Hepatic stellate cell (primary cell): ENCODE data around the gene SLC6A20.

Experiments
- DNase-seq: peaks from one replicate; pipeline ENCODE4 v3.0.0; 2011; ENCODE audit warnings: low spot score

Gene SLC6A20

DNA sequence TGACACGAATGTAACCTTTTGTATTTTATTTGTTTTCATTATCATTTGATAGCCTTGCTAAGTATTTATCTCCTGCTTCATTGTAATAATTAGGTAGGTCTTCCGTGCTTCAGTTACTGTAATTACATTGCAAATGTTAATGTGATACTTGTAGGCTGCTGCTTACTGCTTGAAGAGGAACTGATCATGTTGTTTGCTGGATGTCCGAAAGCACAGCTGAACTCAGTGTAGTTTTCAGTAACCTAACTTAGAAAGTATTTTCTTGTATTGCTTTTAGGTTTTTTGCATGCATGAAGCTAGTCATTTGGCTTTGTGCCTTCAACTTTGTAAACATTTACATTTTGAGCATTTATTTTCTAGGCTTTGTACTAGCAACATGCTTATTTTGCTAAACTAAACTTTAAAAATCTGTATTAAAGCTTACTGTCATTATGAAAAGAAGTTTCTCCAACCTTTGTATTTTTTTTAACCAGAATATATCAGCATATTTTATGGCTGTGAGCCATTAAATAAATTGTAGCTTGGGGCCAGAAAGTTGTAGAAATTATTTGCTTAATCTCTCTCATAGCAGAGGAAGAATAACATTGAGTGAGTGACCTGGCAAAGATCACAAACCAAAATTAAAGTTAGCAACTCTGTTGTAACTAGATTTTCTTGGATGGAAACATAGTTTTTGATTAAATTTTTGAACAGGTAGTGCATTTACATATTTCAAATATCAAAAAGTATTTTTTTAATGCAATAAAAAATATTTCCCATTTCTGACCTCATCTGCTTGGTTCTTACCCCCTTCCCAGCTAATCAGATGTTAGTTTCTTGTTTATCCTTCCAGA is 76.5 kb downstream of the SLC6A20 start:
- DNase-seq = no peak

DNA sequence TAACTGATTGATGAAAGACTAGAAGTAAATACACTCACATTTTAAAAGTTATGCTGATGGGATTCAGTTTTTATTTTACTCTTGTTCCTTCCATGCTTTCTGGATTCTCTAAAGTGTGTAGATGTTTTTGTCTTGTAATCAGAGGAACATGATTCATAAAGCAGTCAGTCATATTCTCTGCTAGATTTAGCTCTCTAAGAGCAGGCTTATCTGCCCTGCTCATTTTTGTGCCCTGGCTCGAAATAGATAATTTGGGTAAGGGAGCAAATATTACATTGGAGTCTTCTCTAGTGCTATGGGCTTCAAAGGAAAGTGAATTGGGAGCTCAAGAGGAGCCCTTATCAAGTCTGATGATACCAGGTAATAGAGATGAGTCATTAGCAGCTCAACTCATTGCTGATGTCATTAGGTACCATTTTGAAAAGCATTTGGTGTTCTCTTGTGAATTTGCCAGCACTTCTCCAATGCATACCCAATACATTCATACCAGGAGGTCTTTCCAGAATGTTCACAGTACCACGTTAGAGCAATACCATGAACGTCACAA is 79.5 kb downstream of the SLC6A20 start:
- no peak for DNase-seq

DNA sequence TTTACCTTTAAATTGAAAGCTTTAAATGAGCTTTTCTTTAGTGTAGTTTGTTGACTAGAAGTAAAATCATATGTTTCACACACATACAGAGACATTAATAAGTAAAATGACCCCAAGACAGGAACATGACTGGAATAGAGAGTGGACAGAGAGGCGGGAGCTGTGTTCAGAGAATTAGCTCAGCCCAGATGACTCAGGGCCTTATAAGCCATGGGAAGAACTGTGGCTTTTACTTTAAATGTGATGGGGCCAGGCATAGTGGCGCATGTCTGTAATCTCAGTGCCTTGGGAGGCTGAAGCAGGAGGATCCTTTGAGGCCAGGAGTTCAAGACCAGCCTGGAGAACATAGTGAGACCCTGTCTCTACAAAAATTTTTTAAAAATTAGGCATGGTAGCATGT is 80.4 kb downstream of the SLC6A20 start:
- DNase-seq = no peak

DNA sequence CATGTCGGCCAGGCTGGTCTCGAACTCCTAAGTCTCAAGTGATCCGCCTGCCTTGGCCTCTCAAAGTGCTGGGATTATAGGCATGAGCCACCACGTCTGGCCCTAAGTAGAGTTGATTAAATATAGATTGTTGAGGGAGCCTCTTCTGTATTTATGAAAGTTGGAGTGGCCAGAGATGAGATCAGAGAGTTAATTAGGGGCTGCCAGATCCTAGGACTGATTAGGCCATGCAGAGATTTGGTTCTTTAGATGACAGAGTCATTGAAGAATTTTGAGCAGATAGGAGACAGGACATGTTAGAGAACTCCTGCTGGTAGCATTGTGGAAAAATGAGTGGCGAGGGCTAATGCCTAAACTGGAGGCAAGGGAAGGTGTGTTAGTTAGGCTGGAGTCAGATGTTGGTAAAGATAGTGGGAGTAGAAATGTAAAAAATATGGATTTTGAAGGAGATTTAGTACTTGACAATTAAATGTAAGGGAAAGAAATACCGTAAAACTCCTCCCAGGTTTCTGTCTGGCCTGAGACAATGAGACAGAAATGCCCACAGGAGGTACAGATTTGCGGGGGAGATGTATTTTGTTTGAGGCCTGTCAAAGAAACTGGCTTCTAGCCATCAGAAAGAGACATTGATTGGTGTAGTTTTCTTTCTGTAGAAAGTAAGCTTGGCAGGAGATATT is 83.8 kb downstream of the SLC6A20 start:
- no peak for DNase-seq

- no peak for DNase-seq
Observed at GRCh38 chr3:45711931-45712330, 84.4 kb downstream of the SLC6A20 start.

GRCh38 chr3:45705839-45706808 is 90.2 kb downstream of the SLC6A20 start:
- no peak for DNase-seq
